Measurements from ENCODE around the gene RETREG3. TPM values are rescaled to one million over a fixed set of nuclear protein-coding genes. Genes with fewer than 3 reads are reported as not detected.

Gene RETREG3
- total and polyA plus RNA-seq, 2 of the 4 experiments (the other 2 are of a cell fraction): 18.1 to 44.1 TPM

DNA sequence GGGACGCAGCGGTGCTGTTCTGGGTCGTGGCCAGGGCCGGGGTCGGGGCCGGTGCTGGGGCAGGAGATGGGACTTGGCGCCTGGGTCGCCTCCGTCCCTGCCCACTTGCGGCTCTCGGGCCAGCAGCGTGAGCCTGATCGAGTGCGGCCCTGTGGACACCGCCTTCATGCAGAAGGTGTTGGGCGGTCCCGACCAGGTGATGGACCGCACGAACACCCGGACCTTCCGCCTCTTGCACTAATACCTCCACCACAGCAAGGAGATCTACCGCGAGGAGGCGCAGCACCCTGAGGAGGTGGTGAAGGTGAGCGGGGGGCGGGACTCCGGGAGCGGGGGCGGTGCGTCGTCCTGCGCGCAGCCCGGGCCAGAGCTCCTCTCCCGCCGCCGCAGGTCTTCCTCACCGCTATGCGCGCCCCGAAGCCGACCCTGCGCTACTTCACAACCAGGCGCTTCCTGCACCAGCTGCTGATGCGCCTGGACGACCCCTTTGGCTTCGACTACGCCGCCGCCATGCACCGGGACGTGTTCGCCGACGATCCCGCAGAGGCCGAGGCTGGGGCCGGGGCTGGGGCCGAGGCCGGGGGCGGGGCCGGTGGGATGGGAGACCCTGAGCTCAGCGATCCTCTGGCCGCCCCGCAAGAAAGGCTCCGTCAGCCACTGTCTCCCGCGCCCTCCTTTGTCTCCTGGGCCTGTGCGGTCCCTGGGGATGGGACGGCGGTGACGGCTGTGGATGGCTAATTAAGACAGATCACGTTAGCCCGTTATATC lies 60.9 kb downstream of the RETREG3 start:
- Histone ChIP-seq H3K4me1 (ENCODE audit: control insufficient read depth, insufficient read depth, low read length) (peaks cover 3% of the 10 kb centered on the region; the same call in 1 of the 2 replicates), H3K56ac (ENCODE audit: extremely low read depth, insufficient read depth, low read length) (no peak overlapping the region), H3K9ac (ENCODE audit: low read depth, low read length) (no peak overlapping the region), H3K14ac (replicated peaks; ENCODE audit: low read depth, low read length) (no peak overlapping the region), H4K20me1 (ENCODE audit: insufficient read depth, low read length) (no peaks in the 10 kb centered on the region; the same call in 1 of the 2 replicates), H3K4me2 (ENCODE audit: low read depth, low read length) (no peak overlapping the region), H3K9me3 (ENCODE audit: control insufficient read depth, insufficient read depth, low read length) (no peaks in the 10 kb centered on the region), H3K9me1 (ENCODE audit: insufficient read depth, low read length) (peaks cover 4% of the 10 kb centered on the region; the same call in 1 of the 2 replicates), H4K5ac (ENCODE audit: low read depth, low read length) (no peak overlapping the region), H2AFZ (replicated peaks; ENCODE audit: low read length, poor library complexity) (peak overlapping the region; percentile 58), H2BK120ac (ENCODE audit: low read depth, low read length) (no peak overlapping the region), H2BK5ac (ENCODE audit: low read depth, low read length, poor library complexity, severe bottlenecking) (no peak overlapping the region), H3K79me1 (ENCODE audit: low read depth in 1 of 2, low read length in 2 of 2) (peaks cover 3 to 37% of the 10 kb centered on the region in 2 experiments), H2AK5ac (ENCODE audit: low read depth, low read length) (no peak overlapping the region), H2BK15ac (ENCODE audit: low read depth, low read length) (no peak overlapping the region), H4K91ac (ENCODE audit: insufficient read depth, low read depth, low read length) (no peak overlapping the region), H2BK20ac (ENCODE audit: low read depth, low read length) (no peak overlapping the region), H3K23ac (ENCODE audit: low read depth, low read length) (no peak overlapping the region), H3K27me3 (ENCODE audit: control insufficient read depth, insufficient read depth, low read length) (no peaks in the 10 kb centered on the region), H3K27ac (ENCODE audit: insufficient read depth, low read length) (no peak overlapping the region), H3K18ac (ENCODE audit: low read depth, low read length) (no peak overlapping the region), H3K4ac (ENCODE audit: low read depth, low read length) (no peak overlapping the region), H2AK9ac (replicated peaks; ENCODE audit: low read depth, low read length, poor library complexity) (peak overlapping the region; percentile 85), H4K8ac (ENCODE audit: low read depth in 2 of 2, low read length in 2 of 2) (no peak overlapping the region), H3K4me3 (ENCODE audit: insufficient read depth, low read depth, low read length) (no peak overlapping the region), H3K36me3 (ENCODE audit: control insufficient read depth, insufficient read depth, low read length) (peaks cover 21% of the 10 kb centered on the region; the same call in 1 of the 2 replicates)
- in situ Hi-C loops (cut with MboI; ENCODE audit: low sequenced_read_pairs): no loop called here
- intact Hi-C loops (cut with micrococcal nuclease): no loop called here
- 43% methylated on average over 32 of the region's 74 CpGs; no CpG with 5 or more reads in 1 of the 2 experiments for WGBS, 2 experiments (ENCODE audit: extremely low coverage in 2 of 2, insufficient read length in 1 of 2)
- CTCF ChIA-PET: no interaction called here
- DNase-seq: no peak
- no peak for ATAC-seq (ENCODE audit: low read depth)
- dilution Hi-C loops (cut with HindIII; ENCODE audit: low sequenced_read_pairs, unreplicated experiment): no loop called here
- BruUV-seq (replicated peaks): no TSS peak
- POLR2A ChIA-PET (ENCODE audit: unreplicated experiment): no interaction called here
- TF ChIP-seq RFX5 (IDR thresholded peaks at IDR 0.05; ENCODE audit: low read depth, low read length) (no peak), CHD1 (IDR thresholded peaks at IDR 0.05; ENCODE audit: low read depth, low read length) (no peak), CEBPB (IDR thresholded peaks at IDR 0.05; ENCODE audit: low read depth, low read length) (no peak), RCOR1 (IDR thresholded peaks at IDR 0.05; ENCODE audit: insufficient replicate concordance, low read length) (no peak), RAD21 (IDR thresholded peaks at IDR 0.05; ENCODE audit: low read length) (no peak), ELK1 (IDR thresholded peaks at IDR 0.05; ENCODE audit: borderline replicate concordance, low read depth, low read length) (no peak), SMC3 (IDR thresholded peaks at IDR 0.05; ENCODE audit: low read depth, low read length) (no peak), MXI1 (IDR thresholded peaks at IDR 0.05; ENCODE audit: borderline replicate concordance, low read depth, low read length) (no peak), FOS (IDR thresholded peaks at IDR 0.05; ENCODE audit: low read depth, low read length) (no peak), USF2 (IDR thresholded peaks at IDR 0.05; ENCODE audit: low read depth, low read length) (no peak), NFE2L2 (IDR thresholded peaks at IDR 0.05; ENCODE audit: low read depth, low read length) (no peak), MAFK (IDR thresholded peaks at IDR 0.05; ENCODE audit: low read depth, low read length) (no peak), MAZ (IDR thresholded peaks at IDR 0.05; ENCODE audit: borderline replicate concordance, low read depth, low read length) (no peak), POLR2A (IDR thresholded peaks at IDR 0.05; ENCODE audit: low read depth, low read length) (no peak)
- TF ChIP-seq, protein P1, sequence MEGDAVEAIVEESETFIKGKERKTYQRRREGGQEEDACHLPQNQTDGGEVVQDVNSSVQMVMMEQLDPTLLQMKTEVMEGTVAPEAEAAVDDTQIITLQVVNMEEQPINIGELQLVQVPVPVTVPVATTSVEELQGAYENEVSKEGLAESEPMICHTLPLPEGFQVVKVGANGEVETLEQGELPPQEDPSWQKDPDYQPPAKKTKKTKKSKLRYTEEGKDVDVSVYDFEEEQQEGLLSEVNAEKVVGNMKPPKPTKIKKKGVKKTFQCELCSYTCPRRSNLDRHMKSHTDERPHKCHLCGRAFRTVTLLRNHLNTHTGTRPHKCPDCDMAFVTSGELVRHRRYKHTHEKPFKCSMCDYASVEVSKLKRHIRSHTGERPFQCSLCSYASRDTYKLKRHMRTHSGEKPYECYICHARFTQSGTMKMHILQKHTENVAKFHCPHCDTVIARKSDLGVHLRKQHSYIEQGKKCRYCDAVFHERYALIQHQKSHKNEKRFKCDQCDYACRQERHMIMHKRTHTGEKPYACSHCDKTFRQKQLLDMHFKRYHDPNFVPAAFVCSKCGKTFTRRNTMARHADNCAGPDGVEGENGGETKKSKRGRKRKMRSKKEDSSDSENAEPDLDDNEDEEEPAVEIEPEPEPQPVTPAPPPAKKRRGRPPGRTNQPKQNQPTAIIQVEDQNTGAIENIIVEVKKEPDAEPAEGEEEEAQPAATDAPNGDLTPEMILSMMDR (conservative IDR thresholded peaks at IDR 0.05; ENCODE audit: low read depth, low read length): no peak

Measured in IMR-90 (cell line).